ENCODE data around the gene MICALL2.

DNA sequence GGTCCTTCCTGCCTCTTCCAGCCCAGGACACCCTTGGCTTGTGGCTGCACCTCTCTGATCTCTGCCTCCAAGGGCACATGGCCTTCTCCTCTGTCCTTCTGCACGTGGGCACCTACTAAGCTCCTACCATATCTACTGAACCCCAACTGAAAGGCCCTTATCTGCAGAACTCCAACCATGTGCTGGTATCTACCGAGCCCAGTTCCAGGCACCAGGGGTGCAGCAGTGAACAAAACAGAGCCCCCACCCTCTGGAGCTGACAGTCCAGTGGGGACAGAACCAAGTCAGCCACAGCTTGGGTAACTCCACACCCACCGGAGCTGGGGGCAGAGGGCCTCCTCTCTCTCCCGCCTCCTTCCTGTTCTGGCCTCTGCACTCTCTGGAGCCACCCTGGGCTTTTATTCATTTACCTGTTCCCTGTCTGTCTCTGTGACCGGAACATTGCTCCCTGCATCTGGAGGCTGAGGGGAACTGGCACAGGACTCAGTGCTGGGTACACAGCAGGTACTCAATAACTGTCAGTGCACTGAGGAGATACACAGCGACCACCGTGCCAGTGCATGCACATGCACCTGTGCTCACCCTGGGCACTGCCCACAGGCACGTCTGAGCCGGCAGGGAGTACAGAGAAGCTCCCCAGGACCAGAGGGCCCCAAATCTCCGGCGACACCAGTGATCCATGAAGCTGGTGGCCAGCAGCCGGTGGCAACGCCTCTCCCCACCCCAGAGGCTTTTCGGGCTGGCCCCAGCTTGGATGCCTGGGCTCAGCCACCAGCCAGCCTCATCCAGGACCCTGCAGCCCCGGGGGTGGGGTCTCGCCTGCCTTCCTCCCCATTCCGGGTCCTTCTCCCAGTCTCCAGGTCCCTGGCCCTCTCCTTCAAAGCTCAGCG lies 2.0 kb downstream of the MICALL2 start:
- no peak for TF ChIP-seq POLR2A (IDR thresholded peaks at IDR 0.05)
- TF ChIP-seq, protein P1, sequence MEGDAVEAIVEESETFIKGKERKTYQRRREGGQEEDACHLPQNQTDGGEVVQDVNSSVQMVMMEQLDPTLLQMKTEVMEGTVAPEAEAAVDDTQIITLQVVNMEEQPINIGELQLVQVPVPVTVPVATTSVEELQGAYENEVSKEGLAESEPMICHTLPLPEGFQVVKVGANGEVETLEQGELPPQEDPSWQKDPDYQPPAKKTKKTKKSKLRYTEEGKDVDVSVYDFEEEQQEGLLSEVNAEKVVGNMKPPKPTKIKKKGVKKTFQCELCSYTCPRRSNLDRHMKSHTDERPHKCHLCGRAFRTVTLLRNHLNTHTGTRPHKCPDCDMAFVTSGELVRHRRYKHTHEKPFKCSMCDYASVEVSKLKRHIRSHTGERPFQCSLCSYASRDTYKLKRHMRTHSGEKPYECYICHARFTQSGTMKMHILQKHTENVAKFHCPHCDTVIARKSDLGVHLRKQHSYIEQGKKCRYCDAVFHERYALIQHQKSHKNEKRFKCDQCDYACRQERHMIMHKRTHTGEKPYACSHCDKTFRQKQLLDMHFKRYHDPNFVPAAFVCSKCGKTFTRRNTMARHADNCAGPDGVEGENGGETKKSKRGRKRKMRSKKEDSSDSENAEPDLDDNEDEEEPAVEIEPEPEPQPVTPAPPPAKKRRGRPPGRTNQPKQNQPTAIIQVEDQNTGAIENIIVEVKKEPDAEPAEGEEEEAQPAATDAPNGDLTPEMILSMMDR (IDR thresholded peaks at IDR 0.05) = no peak

Data from uterus (tissue), 2 donors.